ENCODE data around the gene ZNF774. TPM values are rescaled to one million over a fixed set of nuclear protein-coding genes. Genes with fewer than 3 reads are reported as not detected.
A peak's percentile ranks its signal among the peaks of the same experiment; 100 is the strongest.

ZNF774 gene
- total RNA-seq, 2 donors from 2014 or later, result 2.5 to 3.6 TPM

- peaks cover 9% of the 10 kb centered on the region for H3K36me3 Mint-ChIP-seq (ENCODE audit: low read depth)
- H3K36me3 ChIP-seq (ENCODE audit: control insufficient read depth, insufficient read depth, low read length), result peaks cover 29% of the 10 kb centered on the region
- H3K4me1 Mint-ChIP-seq, result peaks cover 49% of the 10 kb centered on the region
- H3K4me3 ChIP-seq (ENCODE audit: low read length), result peak overlapping the region; percentile 99
- no peak for TF ChIP-seq CTCF (conservative IDR thresholded peaks at IDR 0.05)
- H3K9me3 Mint-ChIP-seq, result no peaks in the 10 kb centered on the region
- no peaks in the 10 kb centered on the region for H3K27me3 ChIP-seq (ENCODE audit: control insufficient read depth, insufficient read depth, low read length, poor library complexity, severe bottlenecking)
- no peak for DNase-seq
- 83 to 88% methylated on average over 3 to 6 of the region's 6 CpGs for WGBS, 2 experiments (ENCODE audit: insufficient coverage in 1 of 2, insufficient read length in 1 of 2)
- H3K27me3 Mint-ChIP-seq (ENCODE audit: insufficient read depth), result no peaks in the 10 kb centered on the region
- H3K4me1 ChIP-seq (ENCODE audit: control insufficient read depth, insufficient read depth, low read length), result peaks cover 18% of the 10 kb centered on the region
- H3K27ac Mint-ChIP-seq, result peak overlapping the region; percentile 54
- H3K9ac ChIP-seq (ENCODE audit: extremely low read depth, low read length, poor library complexity, severe bottlenecking), result no peak overlapping the region
- H3K9me3 ChIP-seq (ENCODE audit: control insufficient read depth, low read length), result no peaks in the 10 kb centered on the region
- peak overlapping the region; percentile 79 for H3K4me3 Mint-ChIP-seq
- H3K27ac ChIP-seq (ENCODE audit: low read depth, low read length), result no peak overlapping the region
Measured at GRCh38 chr15:90389513-90389912, 37.4 kb downstream of the ZNF774 start.

- Histone ChIP-seq H3K4me3 (ENCODE audit: low read length) (no peak overlapping the region), H3K27ac (ENCODE audit: low read depth, low read length) (no peak overlapping the region), H3K36me3 (ENCODE audit: control insufficient read depth, insufficient read depth, low read length) (peaks cover 47% of the 10 kb centered on the region), H3K4me1 (ENCODE audit: control insufficient read depth, insufficient read depth, low read length) (peaks cover 18% of the 10 kb centered on the region), H3K9me3 (ENCODE audit: control insufficient read depth, low read length) (no peaks in the 10 kb centered on the region), H3K27me3 (ENCODE audit: control insufficient read depth, insufficient read depth, low read length, poor library complexity, severe bottlenecking) (no peaks in the 10 kb centered on the region), H3K9ac (ENCODE audit: extremely low read depth, low read length, poor library complexity, severe bottlenecking) (no peak overlapping the region)
- no peak for TF ChIP-seq CTCF (conservative IDR thresholded peaks at IDR 0.05)
- 86% methylated on average over 1 of the region's 1 CpG; no CpG with 5 or more reads in 1 of the 2 experiments for WGBS, 2 experiments (ENCODE audit: insufficient coverage in 1 of 2, insufficient read length in 1 of 2)
- Mint-ChIP-seq H3K9me3 (no peaks in the 10 kb centered on the region), H3K4me1 (peaks cover 55% of the 10 kb centered on the region), H3K27ac (peak overlapping the region; percentile 18), H3K36me3 (ENCODE audit: low read depth) (peaks cover 23% of the 10 kb centered on the region), H3K27me3 (ENCODE audit: insufficient read depth) (no peaks in the 10 kb centered on the region), H3K4me3 (no peak overlapping the region)
- no peak for DNase-seq
Measured at GRCh38 chr15:90393040-90393439, 41.0 kb downstream of the ZNF774 start.

- TF ChIP-seq CTCF (conservative IDR thresholded peaks at IDR 0.05), result no peak
- Mint-ChIP-seq H3K27me3 (ENCODE audit: insufficient read depth) (no peaks in the 10 kb centered on the region), H3K4me1 (peaks cover 53% of the 10 kb centered on the region), H3K4me3 (no peak overlapping the region), H3K36me3 (ENCODE audit: low read depth) (peaks cover 24% of the 10 kb centered on the region), H3K27ac (peak overlapping the region; percentile 75), H3K9me3 (no peaks in the 10 kb centered on the region)
- peaks cover 18% of the 10 kb centered on the region for H3K4me1 ChIP-seq (ENCODE audit: control insufficient read depth, insufficient read depth, low read length)
- H3K4me3 ChIP-seq (ENCODE audit: low read length), result no peak overlapping the region
- no peak for DNase-seq
- H3K27me3 ChIP-seq (ENCODE audit: control insufficient read depth, insufficient read depth, low read length, poor library complexity, severe bottlenecking), result no peaks in the 10 kb centered on the region
- no peaks in the 10 kb centered on the region for H3K9me3 ChIP-seq (ENCODE audit: control insufficient read depth, low read length)
- no peak overlapping the region for H3K27ac ChIP-seq (ENCODE audit: low read depth, low read length)
- no peak overlapping the region for H3K9ac ChIP-seq (ENCODE audit: extremely low read depth, low read length, poor library complexity, severe bottlenecking)
- H3K36me3 ChIP-seq (ENCODE audit: control insufficient read depth, insufficient read depth, low read length), result peaks cover 47% of the 10 kb centered on the region
- WGBS, 2 experiments (ENCODE audit: insufficient coverage in 1 of 2, insufficient read length in 1 of 2), result 83 to 95% methylated on average over 1 of the region's 1 CpG
Measured at GRCh38 chr15:90394074-90394473, 42.0 kb downstream of the ZNF774 start.
